IMR-90 (cell line): ENCODE data around the gene TDRD6. TPM values are rescaled to one million over a fixed set of nuclear protein-coding genes. Genes with fewer than 3 reads are reported as not detected.

Experiments
- ATAC-seq: fragments of 200-7000 bp; cut with Tn5 transposase; 2 replicates; pipeline ENCODE4 v1.9.1; 2020; ENCODE audit warnings: low read depth, mild to moderate bottlenecking, moderate library complexity
- BruUV-seq: library from RNA; stranded (reverse); fragments of 400-500 nt; replicated peaks from 2 replicates; lab custom pipeline; 2021; lab: Mats Ljungman, UMichigan
- CTCF ChIA-PET: fragments of 300-600 bp; formaldehyde crosslinking; extraction: SDS; loops from one replicate; lab custom pipeline; 2021; ENCODE audit warnings: antibody characterized with exemption; lab: Yijun Ruan, JAX
- POLR2A ChIA-PET: fragments of 300-600 bp; sonication (Branson Sonifier 250); formaldehyde crosslinking; loops from one replicate; lab custom pipeline; 2022; ENCODE audit warnings: antibody characterized with exemption; ENCODE audit not compliant: unreplicated experiment; lab: Charles Lee
- DNase-seq: peaks from one replicate; pipeline ENCODE4 v3.0.0; 2013
- H2AFZ ChIP-seq: replicated peaks from 2 replicates; pipeline ENCODE3; 2013; ENCODE audit warnings: low read length, mild to moderate bottlenecking; ENCODE audit not compliant: poor library complexity
- H2AK5ac ChIP-seq: 2 replicates; pipeline ENCODE4 v1.6.1; 2013; ENCODE audit warnings: low read depth, low read length, inconsistent platforms
- H2AK9ac ChIP-seq: replicated peaks from 2 replicates; pipeline ENCODE3; 2013; ENCODE audit warnings: mild to moderate bottlenecking, low read depth, low read length, moderate library complexity; ENCODE audit not compliant: poor library complexity
- H2BK120ac ChIP-seq: 2 replicates; pipeline ENCODE4 v1.6.1; 2013; ENCODE audit warnings: low read depth, low read length, inconsistent platforms
- H2BK15ac ChIP-seq: 3 replicates; pipeline ENCODE4 v1.6.1; 2013; ENCODE audit warnings: low read depth, low read length, inconsistent platforms
- H2BK20ac ChIP-seq: 2 replicates; pipeline ENCODE4 v1.6.1; 2013; ENCODE audit warnings: low read depth, mild to moderate bottlenecking, inconsistent platforms, low read length, moderate library complexity
- H2BK5ac ChIP-seq: 2 replicates; pipeline ENCODE4 v1.6.1; 2013; ENCODE audit warnings: mild to moderate bottlenecking, low read depth, low read length, inconsistent platforms; ENCODE audit not compliant: poor library complexity, severe bottlenecking
- H3K14ac ChIP-seq: replicated peaks from 2 replicates; pipeline ENCODE4 v1.6.1; 2013; ENCODE audit warnings: low read depth, low read length, inconsistent platforms
- H3K18ac ChIP-seq: 2 replicates; pipeline ENCODE4 v1.6.1; 2013; ENCODE audit warnings: low read depth, low read length, control low read depth
- H3K23ac ChIP-seq: 2 replicates; pipeline ENCODE4 v1.6.1; 2013; ENCODE audit warnings: low read depth, low read length, inconsistent platforms
- H3K27ac ChIP-seq: 2 replicates; pipeline ENCODE4 v1.5.1; 2013; ENCODE audit warnings: mild to moderate bottlenecking, control low read depth, low read length; ENCODE audit not compliant: insufficient read depth
- H3K27me3 ChIP-seq: 2 replicates; pipeline ENCODE4 v1.6.1; 2013; ENCODE audit warnings: low read length; ENCODE audit not compliant: control insufficient read depth, insufficient read depth
- H3K36me3 ChIP-seq: 2 replicates; pipeline ENCODE4 v1.6.1; 2013; ENCODE audit warnings: low read length, mixed read lengths; ENCODE audit not compliant: control insufficient read depth, insufficient read depth
- H3K4ac ChIP-seq: 2 replicates; pipeline ENCODE4 v1.6.1; 2013; ENCODE audit warnings: low read depth, low read length, inconsistent platforms
- H3K4me1 ChIP-seq: 2 replicates; pipeline ENCODE4 v1.6.1; 2013; ENCODE audit warnings: low read length, mixed read lengths; ENCODE audit not compliant: control insufficient read depth, insufficient read depth
- H3K4me2 ChIP-seq: 2 replicates; pipeline ENCODE4 v1.6.1; 2013; ENCODE audit warnings: low read depth, mild to moderate bottlenecking, control low read depth, low read length, moderate library complexity
- H3K4me3 ChIP-seq: 2 replicates; pipeline ENCODE4 v1.5.1; 2013; ENCODE audit warnings: low read depth, mild to moderate bottlenecking, control low read depth, low read length, moderate library complexity; ENCODE audit not compliant: insufficient read depth
- H3K56ac ChIP-seq: 2 replicates; pipeline ENCODE4 v1.6.1; 2013; ENCODE audit warnings: low read length, inconsistent platforms; ENCODE audit not compliant: insufficient read depth; ENCODE audit errors: extremely low read depth
- H3K79me1 ChIP-seq, 2 experiments: 2 replicates each; pipeline ENCODE4 v1.6.1; 2013; ENCODE audit warnings: low read length in 2 of 2, inconsistent platforms in 1 of 2, low read depth in 1 of 2
- H3K9ac ChIP-seq: 2 replicates; pipeline ENCODE4 v1.6.1; 2013; ENCODE audit warnings: low read depth, low read length, control low read depth
- H3K9me1 ChIP-seq: 2 replicates; pipeline ENCODE4 v1.6.1; 2013; ENCODE audit warnings: low read length, inconsistent platforms; ENCODE audit not compliant: insufficient read depth
- H3K9me3 ChIP-seq: 2 replicates; pipeline ENCODE4 v1.6.1; 2013; ENCODE audit warnings: low read length; ENCODE audit not compliant: control insufficient read depth, insufficient read depth
- H4K20me1 ChIP-seq: 2 replicates; pipeline ENCODE4 v1.6.1; 2013; ENCODE audit warnings: low read length, inconsistent platforms; ENCODE audit not compliant: insufficient read depth
- H4K5ac ChIP-seq: 2 replicates; pipeline ENCODE4 v1.6.1; 2013; ENCODE audit warnings: mild to moderate bottlenecking, low read depth, low read length, control low read depth
- H4K8ac ChIP-seq, 2 experiments: 2 replicates each; pipeline ENCODE4 v1.6.1; 2013; ENCODE audit warnings: low read depth in 2 of 2, low read length in 2 of 2, control low read depth in 1 of 2, inconsistent platforms in 1 of 2
- H4K91ac ChIP-seq: 2 replicates; pipeline ENCODE4 v1.6.1; 2013; ENCODE audit warnings: low read depth, low read length, inconsistent platforms; ENCODE audit not compliant: insufficient read depth
- MAFK ChIP-seq: IDR thresholded peaks from 2 replicates; pipeline ENCODE4 v1.6.1; 2012; ENCODE audit warnings: low read depth, low read length, improper control_type of control experiment
- WGBS, 2 experiments: methylation state at CpG; one replicate each; pipeline versions ENCODE4 v1.1.5 to v1.1.7; 2013; ENCODE audit warnings: missing lambda C conversion rate in 2 of 2; ENCODE audit not compliant: insufficient read length in 1 of 2; ENCODE audit errors: extremely low coverage in 2 of 2; 5-methylcytosine and 5-hydroxymethylcytosine counted together
- dilution Hi-C: fragments of 300-500 bp; cut with HindIII; formaldehyde crosslinking; loops from one replicate; pipeline ENCODE4 v1.14.3; 2018; ENCODE audit warnings: low sequenced_read_pairs; ENCODE audit not compliant: unreplicated experiment
- in situ Hi-C: fragments of 300-500 bp; cut with MboI; formaldehyde crosslinking; loops from 3 replicates; pipeline ENCODE4 v1.14.3; 2019; ENCODE audit warnings: low sequenced_read_pairs, inconsistent platforms, mixed read lengths
- intact Hi-C: fragments of 100-400 bp; cut with micrococcal nuclease; formaldehyde crosslinking; loops from 2 replicates; pipeline ENCODE4 v1.10.0; 2022
- polyA plus RNA-seq, 3 experiments: library from polyadenylated mRNA; depleted of rRNA; stranded (reverse); fragments of >200 nt; gene quantifications; 2 replicates each; pipeline ENCODE4 v1.2.3, GENCODE V29; 2012; ENCODE audit warnings: low replicate concordance in 1 of 3
- total RNA-seq: library from RNA; depleted of rRNA; stranded (reverse); fragments of >200 nt; gene quantifications from 2 replicates; pipeline ENCODE4 v1.2.3, GENCODE V29; 2012
- TF ChIP-seq, protein P1 (sequence below): conservative IDR thresholded peaks from 2 replicates; pipeline ENCODE4 v1.5.1; 2012; ENCODE audit warnings: mild to moderate bottlenecking, low read depth, low read length, improper control_type of control experiment

The TDRD6 gene
- total and polyA plus RNA-seq, 2 of the 4 experiments (the other 2 are of a cell fraction) = not detected

DNA sequence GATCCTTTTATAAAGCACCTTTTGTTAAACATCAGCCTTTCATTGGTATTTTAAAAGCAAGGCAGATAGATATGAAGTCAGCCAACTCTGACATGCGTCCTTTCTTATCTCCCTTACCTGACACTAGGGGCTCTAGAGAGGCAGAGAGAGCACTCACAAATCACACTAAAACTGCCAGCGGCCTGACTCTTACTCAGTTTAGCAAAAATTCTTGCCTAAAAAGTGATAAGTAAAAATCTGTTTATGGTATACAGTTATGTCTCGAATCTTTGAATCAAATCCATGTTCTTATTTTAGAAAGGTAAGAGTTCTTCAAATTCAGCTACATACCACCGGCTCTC, 10.4 kb upstream of the TDRD6 start:
- H3K4ac ChIP-seq = no peak overlapping the region
- H3K27ac ChIP-seq = no peak overlapping the region
- H3K36me3 ChIP-seq = no peaks in the 10 kb centered on the region
- H3K18ac ChIP-seq = no peak overlapping the region
- H3K4me3 ChIP-seq = no peak overlapping the region
- TF ChIP-seq MAFK = no peak
- TF ChIP-seq, protein P1, sequence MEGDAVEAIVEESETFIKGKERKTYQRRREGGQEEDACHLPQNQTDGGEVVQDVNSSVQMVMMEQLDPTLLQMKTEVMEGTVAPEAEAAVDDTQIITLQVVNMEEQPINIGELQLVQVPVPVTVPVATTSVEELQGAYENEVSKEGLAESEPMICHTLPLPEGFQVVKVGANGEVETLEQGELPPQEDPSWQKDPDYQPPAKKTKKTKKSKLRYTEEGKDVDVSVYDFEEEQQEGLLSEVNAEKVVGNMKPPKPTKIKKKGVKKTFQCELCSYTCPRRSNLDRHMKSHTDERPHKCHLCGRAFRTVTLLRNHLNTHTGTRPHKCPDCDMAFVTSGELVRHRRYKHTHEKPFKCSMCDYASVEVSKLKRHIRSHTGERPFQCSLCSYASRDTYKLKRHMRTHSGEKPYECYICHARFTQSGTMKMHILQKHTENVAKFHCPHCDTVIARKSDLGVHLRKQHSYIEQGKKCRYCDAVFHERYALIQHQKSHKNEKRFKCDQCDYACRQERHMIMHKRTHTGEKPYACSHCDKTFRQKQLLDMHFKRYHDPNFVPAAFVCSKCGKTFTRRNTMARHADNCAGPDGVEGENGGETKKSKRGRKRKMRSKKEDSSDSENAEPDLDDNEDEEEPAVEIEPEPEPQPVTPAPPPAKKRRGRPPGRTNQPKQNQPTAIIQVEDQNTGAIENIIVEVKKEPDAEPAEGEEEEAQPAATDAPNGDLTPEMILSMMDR = 0 out of 2 replicates have a peak, but pooled peaks have one; percentile 4
- no peak overlapping the region for H2BK5ac ChIP-seq
- no peak overlapping the region for H4K8ac ChIP-seq
- H4K91ac ChIP-seq = no peak overlapping the region
- dilution Hi-C loops (no loop called here), intact Hi-C loops (no loop called here), in situ Hi-C loops (no loop called here)
- ChIA-PET POLR2A (no interaction called here), CTCF (interaction anchor here (1.6 kb wide), 1 partner anchor 13 kb away, joined by 6 read pairs; no protein-coding TSS in a partner anchor)
- no CpG with 5 or more reads among the region's 4 CpGs for WGBS, 2 experiments
- no peak overlapping the region for H2AK9ac ChIP-seq
- H2BK15ac ChIP-seq = no peak overlapping the region
- H3K14ac ChIP-seq = no peak overlapping the region
- H3K9me3 ChIP-seq = no peaks in the 10 kb centered on the region
- no TSS peak for BruUV-seq
- H2AFZ ChIP-seq = no peak overlapping the region
- DNase-seq = no peak
- H3K56ac ChIP-seq = no peak overlapping the region
- no peaks in the 10 kb centered on the region for H3K9me1 ChIP-seq
- no peaks in the 10 kb centered on the region for H4K20me1 ChIP-seq
- no peak overlapping the region for H2BK20ac ChIP-seq
- no peak for ATAC-seq
- no peaks in the 10 kb centered on the region for H3K79me1 ChIP-seq
- no peak overlapping the region for H2AK5ac ChIP-seq
- no peak overlapping the region for H3K23ac ChIP-seq
- H3K27me3 ChIP-seq = no peaks in the 10 kb centered on the region
- H3K9ac ChIP-seq = no peak overlapping the region
- H3K4me2 ChIP-seq = no peak overlapping the region
- no peak overlapping the region for H2BK120ac ChIP-seq
- H3K4me1 ChIP-seq = no peaks in the 10 kb centered on the region
- no peak overlapping the region for H4K5ac ChIP-seq
